ENCODE data around the gene AXIN2.

GRCh38 chr17:65538675-65539529, 22.5 kb downstream of the AXIN2 start:
- no peak for TF ChIP-seq CTCF (IDR thresholded peaks at IDR 0.05)
- no peak for TF ChIP-seq POLR2A (IDR thresholded peaks at IDR 0.05)
